HepG2 (cell line): ENCODE data around the gene NAV2. TPM values are rescaled to one million over a fixed set of nuclear protein-coding genes. Genes with fewer than 3 reads are reported as not detected.

ENCODE experiments used
- CBX2 ChIP-seq, 2 experiments: fragments of 200-600 bp in 1 of 2; sonication (generic); formaldehyde crosslinking in 1 of 2; IDR thresholded peaks; 2 replicates each; pipeline versions ENCODE4 v1.7.0 to v1.8.1; 2018 to 2022; ENCODE audit warnings: low read depth in 2 of 2, low read length in 1 of 2, mild to moderate bottlenecking in 1 of 2, missing genetic modification reagents in 1 of 2
- CBX5 ChIP-seq: sonication (generic); formaldehyde crosslinking; IDR thresholded peaks from 2 replicates; pipeline ENCODE4 v1.4.0; 2020; ENCODE audit warnings: missing genetic modification reagents, borderline replicate concordance
- CHCHD3 ChIP-seq: sonication (generic); formaldehyde crosslinking; IDR thresholded peaks from 2 replicates; pipeline ENCODE4 v1.8.0; 2022; ENCODE audit warnings: mild to moderate bottlenecking, missing genetic modification reagents, moderate library complexity
- FOXJ3 ChIP-seq: sonication (generic); formaldehyde crosslinking; IDR thresholded peaks from 2 replicates; pipeline ENCODE4 v1.4.0; 2020; ENCODE audit warnings: missing genetic modification reagents, mild to moderate bottlenecking, borderline replicate concordance
- FOXO1 ChIP-seq: sonication (generic); formaldehyde crosslinking; IDR thresholded peaks from 2 replicates; pipeline ENCODE4 v1.4.0; 2020; ENCODE audit warnings: missing genetic modification reagents
- GATAD1 ChIP-seq: IDR thresholded peaks from 2 replicates; pipeline ENCODE4 v1.6.1; 2016; ENCODE audit warnings: missing genetic modification reagents, missing compliant biosample characterization
- HBP1 ChIP-seq: IDR thresholded peaks from 2 replicates; pipeline ENCODE4 v1.6.1; 2016; ENCODE audit warnings: low read depth, control low read depth
- HDAC6 ChIP-seq: fragments of 200-600 bp; sonication (generic); IDR thresholded peaks from 2 replicates; pipeline ENCODE4 v1.7.0; 2017; ENCODE audit warnings: mild to moderate bottlenecking, antibody characterized with exemption, low read length, low read depth
- IKZF1 ChIP-seq: fragments of 450-650 bp; IDR thresholded peaks from 2 replicates; pipeline ENCODE4 v1.7.1; 2016
- KDM5A ChIP-seq: fragments of 200-600 bp; sonication (generic); IDR thresholded peaks from 2 replicates; pipeline ENCODE4 v1.7.0; 2018; ENCODE audit warnings: antibody characterized with exemption, mild to moderate bottlenecking, low read length, borderline replicate concordance
- MTA1 ChIP-seq: sonication (generic); formaldehyde crosslinking; IDR thresholded peaks from 2 replicates; pipeline ENCODE4 v1.4.0; 2020; ENCODE audit warnings: missing genetic modification reagents, mild to moderate bottlenecking, borderline replicate concordance
- RERE ChIP-seq: IDR thresholded peaks from 2 replicates; pipeline ENCODE4 v1.6.1; 2016; ENCODE audit warnings: low read depth, missing genetic modification reagents, missing compliant biosample characterization
- ZBTB26 ChIP-seq: IDR thresholded peaks from 2 replicates; pipeline ENCODE4 v1.6.1; 2016; ENCODE audit warnings: missing compliant biosample characterization, missing genetic modification reagents, borderline replicate concordance
- ZFP1 ChIP-seq: IDR thresholded peaks from 2 replicates; pipeline ENCODE4 v1.6.1; 2016
- ZNF101 ChIP-seq: sonication (generic); formaldehyde crosslinking; IDR thresholded peaks from 2 replicates; pipeline ENCODE4 v1.4.0; 2020; ENCODE audit warnings: mild to moderate bottlenecking, low read depth, missing genetic modification reagents, borderline replicate concordance
- ZNF589 ChIP-seq: sonication (generic); formaldehyde crosslinking; conservative IDR thresholded peaks from 2 replicates; pipeline ENCODE4 v1.8.0; 2022; ENCODE audit warnings: mild to moderate bottlenecking, moderate library complexity, missing genetic modification reagents
- ZNF597 ChIP-seq: sonication (generic); formaldehyde crosslinking; IDR thresholded peaks from 2 replicates; pipeline ENCODE4 v1.5.0; 2020; ENCODE audit warnings: missing genetic modification reagents
- ZNF607 ChIP-seq: sonication (generic); formaldehyde crosslinking; IDR thresholded peaks from 2 replicates; pipeline ENCODE4 v1.5.1; 2020; ENCODE audit warnings: missing genetic modification reagents, mild to moderate bottlenecking, borderline replicate concordance
- ZNF83 ChIP-seq: sonication (generic); formaldehyde crosslinking; IDR thresholded peaks from 2 replicates; pipeline ENCODE4 v1.4.0; 2020; ENCODE audit warnings: missing genetic modification reagents, mild to moderate bottlenecking, borderline replicate concordance
- ZSCAN22 ChIP-seq: sonication (generic); formaldehyde crosslinking; IDR thresholded peaks from 2 replicates; pipeline ENCODE4 v1.4.0; 2020; ENCODE audit warnings: mild to moderate bottlenecking, missing genetic modification reagents
- polyA plus RNA-seq, 8 experiments: library from polyadenylated mRNA; depleted of rRNA in 3 of 8; stranded (reverse) in 7 of 8; unstranded in 1 of 8; fragments of >200 nt; fragmentation: Illumina TruSeq in 4 of 8; extraction: Trizol in 4 of 8; gene quantifications; 2 replicates each; pipeline versions ENCODE4 v1.2.1 to v1.2.3, GENCODE V29; 2011 to 2016; ENCODE audit warnings: low read depth in 4 of 8, missing spikeins in 1 of 8, mixed read lengths in 1 of 8; ENCODE audit not compliant: insufficient read depth in 1 of 8
- total RNA-seq, 5 experiments: library from RNA; depleted of rRNA; stranded (reverse); fragments of >200 nt; fragmentation: Illumina TruSeq; extraction: Trizol; gene quantifications; 2 replicates each; pipeline ENCODE4 v1.2.3, GENCODE V29; 2016; ENCODE audit warnings: low read depth in 1 of 5

Gene NAV2
- total and polyA plus RNA-seq, 2 of the 13 experiments (the other 11 are each of a cell fraction or from before 2014, with no cell fraction given) = 9.3 to 34.6 TPM

- TF ChIP-seq RERE (CRISPR knock-in tag) (no peak), ZNF83 (peak; percentile 37; the same call in 1 of the 2 replicates), ZFP1 (no peak), KDM5A (no peak), ZSCAN22 (CRISPR knock-in tag) (no peak), GATAD1 (CRISPR knock-in tag) (peak; percentile 21; the same call in 1 of the 2 replicates), ZNF597 (CRISPR knock-in tag) (no peak), ZNF589 (CRISPR knock-in tag) (no peak), IKZF1 (no peak), CBX5 (CRISPR knock-in tag) (no peak), HBP1 (CRISPR knock-in tag) (peak; percentile 39; the same call in 1 of the 2 replicates), CHCHD3 (CRISPR knock-in tag) (no peak), ZNF101 (CRISPR knock-in tag) (no peak), FOXJ3 (peak; percentile 78), ZNF607 (CRISPR knock-in tag) (0 out of 2 replicates have a peak, but pooled peaks have one; percentile 23), FOXO1 (peak; percentile 41; the same call in 1 of the 2 replicates), ZBTB26 (CRISPR knock-in tag) (peak; percentile 81; the same call in 1 of the 2 replicates), HDAC6 (no peak), MTA1 (peak; percentile 87), CBX2 (IDR thresholded peaks at IDR 0.05; ENCODE audit: low read depth, low read length) (no peak), CBX2 (CRISPR knock-in tag; IDR thresholded peaks at IDR 0.05; ENCODE audit: low read depth) (no peak)
These were observed 263.8 kb downstream of the NAV2 start (continued) for GRCh38 chr11:19976281-19976941.
